ENCODE results near the gene AFG3L2. TPM values are rescaled to one million over a fixed set of nuclear protein-coding genes. Genes with fewer than 3 reads are reported as not detected.
A peak's percentile ranks its signal among the peaks of the same experiment; 100 is the strongest.

The AFG3L2 gene
- total and polyA plus RNA-seq, 10 of the 15 experiments (the other 5 are each of a cell fraction or from before 2014, with no cell fraction given): 21.0 to 72.7 (median 57.7) TPM

GRCh38 chr18:12330766-12331165 is 46.3 kb downstream of the AFG3L2 start:
- intact Hi-C loops (cut with micrococcal nuclease; ENCODE audit: unreplicated experiment): no loop called here
- H3K4me2 ChIP-seq (ENCODE audit: control insufficient read depth, insufficient read depth): no peak overlapping the region
- no peaks in the 10 kb centered on the region for H3K4me1 ChIP-seq (ENCODE audit: control insufficient read depth, insufficient read depth, low read length)
- H3K36me3 ChIP-seq (ENCODE audit: control insufficient read depth in 2 of 2, insufficient read depth in 2 of 2, low read length in 1 of 2): peaks cover 23 to 38% of the 10 kb centered on the region in 2 experiments
- 88% methylated on average over 4 of the region's 4 CpGs for WGBS (ENCODE audit: insufficient coverage, insufficient replicate concordance, low lambda C conversion rate, missing lambda C conversion rate)
- no peaks in the 10 kb centered on the region for H3K27me3 ChIP-seq (replicated peaks in 1 of 2; ENCODE audit: control insufficient read depth in 2 of 2, insufficient read depth in 2 of 2, low read length in 1 of 2)
- RAD21 ChIA-PET (ENCODE audit: unreplicated experiment): no interaction called here
- H2AFZ ChIP-seq (ENCODE audit: control insufficient read depth, low read depth, low read length): no peak overlapping the region
- TF ChIP-seq ZSCAN29 (IDR thresholded peaks at IDR 0.05) (no peak), WRNIP1 (IDR thresholded peaks at IDR 0.05; ENCODE audit: borderline replicate concordance, low read depth, low read length) (no peak), RCOR1 (conservative IDR thresholded peaks at IDR 0.05; ENCODE audit: low read depth, low read length) (no peak), CHD1 (IDR thresholded peaks at IDR 0.05; ENCODE audit: low read depth, low read length) (no peak), IKZF1 (conservative IDR thresholded peaks at IDR 0.05) (no peak)
- SMC1A ChIA-PET (ENCODE audit: uncharacterized antibody, unreplicated experiment): no interaction called here
- no peaks in the 10 kb centered on the region; the same call in 1 of the 2 replicates for H4K20me1 ChIP-seq (ENCODE audit: control insufficient read depth, insufficient read depth)
- H3K9me3 ChIP-seq (replicated peaks; ENCODE audit: control insufficient read depth, insufficient read depth, low read length): no peaks in the 10 kb centered on the region
- CTCF ChIA-PET: interaction anchor here (0.6 to 5.8 kb wide), 2 partner anchors 12 to 94 kb away, joined by 4 to 50 read pairs; no protein-coding TSS in a partner anchor
- no peaks in the 10 kb centered on the region for H3K79me2 ChIP-seq (ENCODE audit: control insufficient read depth, insufficient read depth, low read length)
- POLR2A ChIA-PET: no interaction called here
- ATAC-seq: no peak
- no TSS peak for BruUV-seq (replicated peaks)
- H3K27ac ChIP-seq (ENCODE audit: control insufficient read depth, insufficient read depth): no peak overlapping the region
- no peak overlapping the region for H3K4me3 ChIP-seq
- H3K9ac ChIP-seq (ENCODE audit: control insufficient read depth, insufficient read depth, low read length): no peak overlapping the region
- DNase-seq (ENCODE audit: low read depth, low spot score): no peak
- no peak for FAIRE-seq
- in situ Hi-C loops (cut with MboI): no loop called here

GRCh38 chr18:12329125-12329698 is 47.8 kb downstream of the AFG3L2 start:
- Histone ChIP-seq H3K9me3 (replicated peaks; ENCODE audit: control insufficient read depth, insufficient read depth, low read length) (no peaks in the 10 kb centered on the region), H2AFZ (ENCODE audit: control insufficient read depth, low read depth, low read length) (no peak overlapping the region), H3K27me3 (replicated peaks in 1 of 2; ENCODE audit: control insufficient read depth in 2 of 2, insufficient read depth in 2 of 2, low read length in 1 of 2) (no peaks in the 10 kb centered on the region), H3K9ac (ENCODE audit: control insufficient read depth, insufficient read depth, low read length) (no peak overlapping the region), H3K4me3 (no peak overlapping the region), H3K79me2 (ENCODE audit: control insufficient read depth, insufficient read depth, low read length) (no peaks in the 10 kb centered on the region), H3K27ac (ENCODE audit: control insufficient read depth, insufficient read depth) (no peak overlapping the region), H3K4me1 (ENCODE audit: control insufficient read depth, insufficient read depth, low read length) (no peaks in the 10 kb centered on the region), H3K36me3 (ENCODE audit: control insufficient read depth in 2 of 2, insufficient read depth in 2 of 2, low read length in 1 of 2) (peaks cover 34 to 35% of the 10 kb centered on the region in 2 experiments), H4K20me1 (ENCODE audit: control insufficient read depth, insufficient read depth) (no peaks in the 10 kb centered on the region; the same call in 1 of the 2 replicates), H3K4me2 (ENCODE audit: control insufficient read depth, insufficient read depth) (no peak overlapping the region)
- in situ Hi-C loops (cut with MboI) (no loop called here), intact Hi-C loops (cut with micrococcal nuclease; ENCODE audit: unreplicated experiment) (no loop called here)
- 93% methylated on average over 11 of the region's 11 CpGs for WGBS (ENCODE audit: insufficient coverage, insufficient replicate concordance, low lambda C conversion rate, missing lambda C conversion rate)
- ChIA-PET POLR2A (no interaction called here), RAD21 (ENCODE audit: unreplicated experiment) (no interaction called here), SMC1A (ENCODE audit: uncharacterized antibody, unreplicated experiment) (interaction anchor here (1.0 to 1.4 kb wide), 4 partner anchors 14 to 61 kb away, joined by 3 to 4 read pairs (median 4); no protein-coding TSS in a partner anchor), CTCF (interaction anchor here (1.2 to 5.8 kb wide), 11 partner anchors 8 to 61 kb away, joined by 4 to 50 read pairs (median 15); partner anchors contain the start of gene AFG3L2)
- BruUV-seq (replicated peaks): TSS peak; percentile 56
- DNase-seq (ENCODE audit: low read depth, low spot score) (no peak), FAIRE-seq (no peak), ATAC-seq (no peak)
- TF ChIP-seq BCL3 (IDR thresholded peaks at IDR 0.05; ENCODE audit: borderline replicate concordance, insufficient read depth, low read depth, low read length, poor library complexity, severe bottlenecking) (no peak), ESRRA (IDR thresholded peaks at IDR 0.05; ENCODE audit: low read length) (no peak), SREBF2 (IDR thresholded peaks at IDR 0.05; ENCODE audit: low read length) (no peak), CTCF (IDR thresholded peaks at IDR 0.05 in 2 of 3, conservative IDR thresholded peaks at IDR 0.05 in 1 of 3; ENCODE audit: control insufficient read depth in 2 of 3, extremely low read depth in 1 of 3, insufficient read depth in 1 of 3, low read depth in 3 of 3, low read length in 3 of 3) (no peak), JUND (IDR thresholded peaks at IDR 0.05; ENCODE audit: low read depth, low read length) (no peak), PKNOX1 (IDR thresholded peaks at IDR 0.05) (no peak), CBX5 (IDR thresholded peaks at IDR 0.05; ENCODE audit: low read depth) (no peak)

Measured in GM12878 (cell line).